NCI-H2081 (cell line): Measurements from ENCODE around the gene ITPKB.
A peak's percentile ranks its signal among the peaks of the same experiment; 100 is the strongest.

Experiments used
- DNase-seq, 2 experiments: peaks; one replicate each; lab custom pipeline; 2025; lab: John Stamatoyannopoulos, UW

Gene ITPKB

GRCh38 chr1:226637147-226637935 lies 101.7 kb downstream of the ITPKB start:
- DNase-seq = no peak

- no peak for DNase-seq
Observed at GRCh38 chr1:226636847-226637096, 102.3 kb downstream of the ITPKB start.

- no peak for DNase-seq
Observed at GRCh38 chr1:226635456-226635941, 103.6 kb downstream of the ITPKB start.

- DNase-seq = no peak
Observed at GRCh38 chr1:226634611-226635246, 104.4 kb downstream of the ITPKB start.

DNA sequence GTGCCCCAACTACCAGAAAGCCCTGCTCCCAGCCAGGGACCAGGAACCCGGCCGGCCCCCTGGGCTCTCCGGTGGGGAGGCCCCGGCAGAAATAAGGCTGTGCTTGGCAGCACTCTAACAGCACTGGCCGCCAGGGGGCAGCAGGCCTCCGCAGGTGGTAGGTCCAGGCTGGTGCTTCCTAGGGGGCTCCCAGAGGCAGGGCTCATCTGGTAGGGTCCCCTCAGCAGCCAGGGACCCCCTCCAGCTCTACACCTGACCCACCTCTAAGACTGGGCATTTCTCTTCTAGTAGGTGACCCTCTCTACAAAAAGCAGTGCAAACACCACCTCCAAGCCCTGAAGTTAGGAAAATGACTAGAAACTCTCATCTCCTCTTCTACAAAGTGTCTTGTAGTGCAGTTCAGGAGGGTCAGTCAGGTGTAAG lies 104.9 kb downstream of the ITPKB start:
- DNase-seq = peak; percentile 67 to 71

DNA sequence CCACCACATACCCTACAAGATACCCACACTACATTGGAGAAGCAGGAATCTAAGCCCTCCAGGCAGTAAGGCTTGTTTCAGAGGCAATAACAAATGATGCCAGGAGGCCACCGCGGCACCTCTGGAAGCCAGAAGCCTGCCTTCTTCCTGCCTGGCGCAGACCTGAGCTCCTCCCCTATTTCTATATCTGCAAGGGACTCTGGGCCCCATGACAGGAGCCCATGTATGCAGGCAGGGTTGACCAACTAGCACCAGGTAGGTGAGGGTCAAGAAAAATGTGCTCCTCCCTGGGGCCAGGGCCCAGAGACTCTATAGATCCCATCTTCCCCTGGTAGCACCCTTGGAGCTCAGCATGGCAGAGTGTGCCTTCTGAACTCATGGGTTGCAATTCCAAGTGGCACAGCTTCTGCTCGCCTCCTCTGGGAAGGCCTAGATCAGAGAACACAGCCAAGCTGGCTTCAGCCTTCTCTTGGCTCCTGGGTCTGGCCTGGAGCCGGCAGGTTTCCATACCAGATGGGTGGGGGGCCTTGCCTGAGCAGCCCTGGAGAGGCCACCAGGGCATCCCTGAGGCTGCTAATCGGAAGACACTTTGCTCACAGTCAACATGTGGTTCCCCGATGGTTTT lies 105.4 kb downstream of the ITPKB start:
- peak; percentile 13 to 25 for DNase-seq

- DNase-seq = no peak
Observed at GRCh38 chr1:226632922-226633351, 106.1 kb downstream of the ITPKB start.

DNA sequence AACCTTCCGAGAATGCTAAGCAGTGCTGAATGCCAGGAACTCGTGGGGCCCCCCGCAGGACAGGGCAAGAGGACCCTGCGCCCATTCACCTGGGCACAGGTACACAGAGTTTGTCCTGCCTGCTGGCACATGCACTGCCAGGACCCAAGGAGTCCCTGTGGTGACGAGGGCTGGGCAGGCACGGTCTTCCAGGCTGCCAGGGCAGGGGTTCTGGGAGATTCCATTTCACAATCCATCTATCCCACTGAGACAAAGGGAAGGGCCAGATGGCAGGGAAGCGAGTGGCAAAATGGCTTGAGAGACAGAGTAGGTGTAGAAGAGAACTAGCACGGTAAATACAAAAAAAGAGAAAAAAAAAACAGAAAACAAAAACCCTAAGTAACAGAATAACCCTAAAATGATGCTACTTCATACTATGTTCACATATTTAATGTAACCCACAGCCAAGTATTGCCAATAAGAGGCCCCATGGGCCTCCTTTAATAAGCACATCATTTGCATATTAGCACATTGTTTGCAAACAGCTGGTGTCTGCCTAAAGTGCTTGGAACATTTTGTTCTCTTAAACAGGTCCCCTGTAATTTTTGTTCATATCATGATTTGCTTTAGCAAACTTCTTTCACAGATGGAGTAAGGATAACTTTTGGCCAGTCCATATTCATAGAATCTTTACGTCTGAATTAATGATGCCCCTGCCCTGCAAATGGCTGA lies 106.8 kb downstream of the ITPKB start:
- peak in 1 of 2 experiments; percentile 33 for DNase-seq

- DNase-seq = no peak
Observed at GRCh38 chr1:226631229-226632000, 107.7 kb downstream of the ITPKB start.

DNA sequence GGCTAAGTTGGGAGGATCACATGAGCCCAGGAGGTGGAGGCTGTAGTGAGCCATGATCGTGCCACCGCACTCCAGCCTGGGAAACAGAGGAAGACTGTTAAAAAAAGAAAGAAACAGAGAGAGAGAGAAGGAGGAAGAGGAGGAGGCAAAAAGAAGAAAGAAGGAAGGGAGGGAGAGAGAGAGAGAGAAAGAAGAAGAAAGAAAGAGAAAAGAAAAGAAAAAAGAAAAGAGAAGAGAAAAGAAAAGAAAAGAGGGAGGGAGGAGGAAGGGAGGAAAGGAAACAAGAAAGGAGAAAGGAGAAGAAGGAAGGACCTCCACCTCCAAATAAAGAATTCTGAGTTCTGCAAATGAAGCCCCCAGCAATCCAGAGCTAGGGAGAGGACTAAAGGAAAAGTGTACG lies 108.5 kb downstream of the ITPKB start:
- DNase-seq = no peak

DNA sequence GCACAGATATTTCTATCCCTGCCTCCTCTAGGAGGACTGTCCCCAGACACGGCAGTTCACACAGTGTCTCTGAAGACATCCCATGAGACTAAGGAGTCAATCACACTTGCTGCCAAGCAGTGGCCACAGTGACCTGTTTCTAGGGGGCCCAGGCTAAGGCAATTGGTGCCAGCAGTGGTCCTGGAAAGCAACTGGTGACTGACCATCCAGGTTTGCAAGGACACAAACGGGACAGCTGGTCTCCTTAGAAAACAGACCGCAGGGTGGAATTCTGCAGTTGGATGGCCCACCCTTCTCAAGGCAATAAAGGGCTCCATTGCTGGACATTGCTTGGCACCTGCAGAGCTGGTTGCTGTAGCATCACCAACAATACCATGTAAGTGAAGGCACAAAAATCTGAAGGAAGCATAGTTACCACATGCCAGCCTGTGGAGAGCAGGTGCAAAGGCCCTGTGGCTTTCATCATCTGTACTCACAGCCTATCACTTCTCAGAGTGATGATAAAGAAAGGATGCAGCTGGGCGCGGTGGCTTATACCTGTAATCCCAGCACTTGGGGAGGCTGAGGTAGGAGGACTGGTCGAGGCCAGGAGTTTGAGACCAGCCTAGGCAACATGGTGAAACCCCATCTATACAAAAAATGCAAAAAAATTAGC lies 109.1 kb downstream of the ITPKB start:
- DNase-seq = no peak

GRCh38 chr1:226629210-226629895 lies 109.7 kb downstream of the ITPKB start:
- DNase-seq = peak in 1 of 2 experiments; percentile 34

- DNase-seq = peak; percentile 90 to 97
Observed at GRCh38 chr1:226628612-226629155, 110.4 kb downstream of the ITPKB start.

DNA sequence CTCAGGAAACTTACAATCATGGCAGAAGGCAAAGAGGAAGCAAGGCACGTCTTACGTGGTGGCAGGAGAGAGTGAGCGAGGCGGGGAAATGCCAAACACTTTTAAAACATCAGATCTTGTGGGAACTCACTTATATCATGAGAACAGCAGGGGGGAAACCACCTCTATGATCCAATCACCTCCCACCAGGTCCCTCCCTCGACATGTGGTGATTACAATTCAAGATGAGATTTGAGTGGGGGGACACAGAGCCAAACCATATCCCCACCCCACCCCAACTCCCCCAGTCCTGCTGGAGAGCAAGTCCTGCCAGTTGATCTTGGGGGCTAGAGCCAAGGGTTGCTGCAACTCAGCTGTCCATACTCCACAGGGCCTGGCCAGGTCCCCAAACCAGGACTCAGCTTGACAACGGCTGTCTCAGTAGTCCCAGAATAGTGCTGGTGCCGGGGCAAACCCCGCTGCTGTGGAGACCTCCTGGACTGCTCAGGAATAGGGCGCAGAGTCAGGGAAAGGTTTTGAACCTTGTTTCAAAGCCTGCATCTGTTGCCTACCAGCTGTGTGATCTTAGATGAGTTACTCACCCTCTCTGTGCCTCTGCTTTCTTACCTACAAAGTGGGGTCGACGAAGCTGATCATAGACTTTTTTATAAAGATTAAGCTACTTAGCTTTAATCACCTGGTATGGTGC lies 111.0 kb downstream of the ITPKB start:
- no peak for DNase-seq

GRCh38 chr1:226627050-226627755 lies 111.9 kb downstream of the ITPKB start:
- DNase-seq = peak in 1 of 2 experiments; percentile 55

GRCh38 chr1:226626577-226626956 lies 112.5 kb downstream of the ITPKB start:
- peak in 1 of 2 experiments; percentile 19 for DNase-seq

- DNase-seq = no peak
Observed at GRCh38 chr1:226625832-226626576, 113.1 kb downstream of the ITPKB start.

- DNase-seq = no peak
Observed at GRCh38 chr1:226625326-226625725, 113.8 kb downstream of the ITPKB start.
